ENCODE measurements around the gene ASTN2.

Gene ASTN2

DNA sequence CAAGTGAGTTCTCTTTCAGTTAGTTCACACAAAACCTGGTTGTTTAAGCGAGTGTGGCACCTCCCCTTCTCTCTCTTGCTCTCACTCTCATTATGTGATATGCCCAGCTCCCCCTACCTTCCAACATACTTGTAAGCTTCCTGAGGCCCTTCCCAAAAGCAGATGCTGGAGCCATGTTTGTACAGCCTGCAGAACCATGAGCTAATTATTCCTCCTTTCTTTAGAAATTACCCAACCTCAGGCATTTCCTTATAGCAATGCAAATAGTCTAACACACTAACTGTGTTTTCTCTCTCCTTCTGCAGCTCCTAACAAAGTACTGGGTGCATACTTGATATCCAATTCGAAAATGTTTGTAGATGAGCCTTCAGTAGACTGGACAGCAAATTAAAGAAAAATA is 665.1 kb downstream of the ASTN2 start:
- no peak for DNase-seq (ENCODE audit: low read depth in 2 of 2)

DNA sequence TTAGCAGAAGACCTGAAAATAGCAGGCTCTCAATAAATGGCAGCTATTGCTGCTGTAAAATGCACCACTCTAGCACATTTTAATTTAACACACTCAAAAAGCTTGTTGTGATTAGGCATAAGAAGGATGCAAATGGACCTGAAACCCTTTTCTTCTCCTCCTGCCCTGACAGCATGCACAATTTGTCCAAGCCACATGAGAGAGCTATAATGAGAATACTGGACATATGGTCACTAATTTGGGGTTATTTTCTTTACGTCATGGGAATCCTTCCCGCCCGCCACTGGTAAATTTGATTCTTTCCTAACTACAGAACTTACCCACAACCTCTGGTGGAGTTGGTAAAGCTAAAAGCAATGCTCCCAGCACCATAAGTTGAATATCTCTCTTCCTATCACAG is 665.7 kb downstream of the ASTN2 start:
- no peak for DNase-seq (ENCODE audit: low read depth in 2 of 2)

DNA sequence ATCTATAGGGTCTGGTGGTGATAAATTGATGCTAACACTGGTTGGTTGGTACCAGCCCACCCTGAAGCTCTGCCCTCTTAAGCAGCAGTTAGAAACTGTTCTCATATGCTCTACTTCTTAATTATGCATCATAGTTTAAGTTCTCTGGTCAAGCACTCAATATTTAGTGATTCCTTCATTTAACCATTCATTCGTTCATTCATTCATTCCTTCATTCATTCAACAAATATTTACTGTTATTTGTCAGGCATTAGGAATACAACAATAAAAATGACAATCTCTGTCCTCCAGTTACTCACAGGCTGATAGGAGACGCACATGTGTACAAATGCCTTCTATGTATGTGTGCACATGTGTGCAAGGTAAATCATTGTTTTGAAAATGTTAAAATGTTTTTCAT is 673.1 kb downstream of the ASTN2 start:
- DNase-seq (ENCODE audit: low read depth in 2 of 2): no peak

DNA sequence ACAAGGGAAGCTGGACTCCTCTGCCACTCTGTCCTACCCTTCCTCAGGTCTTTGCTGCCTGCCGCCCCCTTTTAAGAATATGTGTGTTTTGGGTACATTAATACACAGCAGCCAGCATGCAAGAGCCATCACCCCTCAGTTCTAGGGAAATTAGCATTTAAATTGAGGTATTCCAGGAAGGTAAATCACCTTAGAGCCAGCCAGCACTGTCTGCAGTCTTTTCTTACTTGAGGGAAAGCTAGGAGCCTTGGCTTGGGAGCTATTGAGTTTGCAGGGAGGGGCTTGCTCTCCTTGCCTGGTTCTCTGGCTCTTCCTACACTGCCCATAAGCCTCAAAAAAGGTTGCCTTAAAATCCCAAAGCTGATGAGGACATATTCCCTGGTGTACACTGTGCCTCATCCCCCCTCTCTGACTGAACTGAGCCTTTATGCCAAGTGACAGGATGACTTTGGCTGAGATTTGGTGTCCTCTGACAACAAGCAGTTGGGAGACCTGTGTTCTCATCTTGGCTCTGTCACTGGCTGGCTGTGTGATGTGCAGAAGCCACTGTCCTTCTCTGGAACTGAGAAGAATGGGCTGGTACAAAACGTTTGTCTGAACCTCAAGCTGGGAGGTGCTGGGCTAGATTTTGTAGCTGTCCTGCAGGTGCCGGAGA is 673.6 kb downstream of the ASTN2 start:
- no peak for DNase-seq (ENCODE audit: low read depth in 2 of 2)

DNA sequence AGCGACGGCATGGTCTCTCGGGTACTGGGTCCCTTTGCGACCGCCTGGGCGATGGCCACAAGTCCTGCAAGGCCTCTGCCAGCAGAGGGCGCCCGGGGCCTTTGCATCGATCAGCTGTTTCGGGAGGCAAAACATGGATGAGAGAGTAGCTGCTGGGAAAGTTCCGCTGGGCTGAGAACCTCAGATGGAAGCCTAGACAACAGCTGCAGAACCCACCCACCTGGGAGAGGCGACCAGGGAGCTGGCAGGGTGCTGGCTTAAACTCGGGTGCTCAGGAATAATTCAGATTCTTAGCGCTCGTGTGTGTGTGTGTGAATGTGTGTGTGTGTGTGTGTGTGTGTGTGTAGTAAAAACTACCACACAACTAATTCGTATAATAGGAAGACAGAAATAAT is 677.7 kb downstream of the ASTN2 start:
- peak; percentile 36 to 44 for DNase-seq (ENCODE audit: low read depth in 2 of 2)

DNA sequence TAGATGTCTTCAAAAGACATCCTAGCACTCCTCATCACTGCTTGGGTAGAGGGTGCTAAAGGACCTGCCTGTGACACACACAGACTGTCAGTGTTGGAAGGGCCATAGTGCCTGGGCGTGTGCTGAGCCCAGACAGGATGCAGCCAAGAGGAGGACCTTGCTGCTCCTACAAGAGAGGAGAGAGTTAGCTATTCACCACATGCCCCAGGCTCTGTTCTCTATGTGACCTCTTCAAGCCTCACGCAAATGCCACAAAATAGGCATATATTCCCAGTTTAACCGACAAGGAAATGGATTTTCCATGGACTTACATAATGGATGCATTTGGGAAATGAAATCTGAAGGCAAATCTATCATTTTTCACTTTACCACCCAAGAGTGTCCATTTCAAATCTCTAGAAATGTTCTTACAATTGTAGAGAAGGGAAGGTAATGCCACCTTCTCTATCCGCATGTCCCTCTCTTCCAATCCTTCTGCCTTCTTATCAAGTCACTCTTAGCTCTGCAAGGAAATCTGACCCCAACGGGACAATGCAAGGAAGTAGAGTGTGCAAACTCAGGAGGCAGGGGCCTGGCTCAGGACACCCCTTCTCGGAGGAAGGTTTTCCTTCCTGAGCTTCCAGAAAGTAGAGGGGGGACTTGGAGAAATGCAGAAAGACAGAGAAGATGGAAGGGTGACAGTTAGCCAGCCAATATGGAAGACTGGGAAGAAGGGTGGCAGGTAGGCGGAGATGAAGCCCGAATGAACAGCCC is 678.3 kb downstream of the ASTN2 start:
- DNase-seq (ENCODE audit: low read depth in 2 of 2): no peak

DNA sequence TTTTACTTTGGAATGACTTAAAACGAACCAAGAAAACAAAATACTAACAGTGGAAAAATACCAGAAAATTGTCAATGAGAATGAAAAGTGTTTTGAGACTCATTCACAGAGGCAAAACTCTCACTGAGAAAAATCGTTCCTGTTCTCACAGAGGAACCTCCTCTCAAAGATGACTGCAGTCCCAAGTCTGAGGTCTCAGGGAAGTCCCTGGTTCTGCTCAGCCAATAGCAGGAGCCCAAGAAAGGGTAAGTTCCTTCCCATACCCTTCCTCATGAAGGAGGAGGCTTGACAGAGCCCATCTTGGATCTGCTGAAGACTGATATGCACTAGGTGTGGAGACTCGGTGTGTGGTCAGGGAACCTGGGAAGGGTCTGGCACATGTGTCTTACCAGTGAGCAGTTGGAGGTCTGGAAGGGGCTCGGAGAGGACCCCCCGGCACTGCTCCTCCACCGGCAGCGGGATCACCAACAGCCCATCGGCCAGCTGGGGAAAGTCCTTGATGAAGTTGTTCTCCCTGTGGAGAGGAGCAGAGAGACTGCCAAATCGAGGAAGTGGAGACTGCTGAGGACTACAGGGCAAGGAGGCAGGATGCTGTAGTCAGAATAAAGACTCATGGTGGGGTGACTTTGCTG is 681.7 kb downstream of the ASTN2 start:
- no peak for DNase-seq (ENCODE audit: low read depth in 2 of 2)

DNA sequence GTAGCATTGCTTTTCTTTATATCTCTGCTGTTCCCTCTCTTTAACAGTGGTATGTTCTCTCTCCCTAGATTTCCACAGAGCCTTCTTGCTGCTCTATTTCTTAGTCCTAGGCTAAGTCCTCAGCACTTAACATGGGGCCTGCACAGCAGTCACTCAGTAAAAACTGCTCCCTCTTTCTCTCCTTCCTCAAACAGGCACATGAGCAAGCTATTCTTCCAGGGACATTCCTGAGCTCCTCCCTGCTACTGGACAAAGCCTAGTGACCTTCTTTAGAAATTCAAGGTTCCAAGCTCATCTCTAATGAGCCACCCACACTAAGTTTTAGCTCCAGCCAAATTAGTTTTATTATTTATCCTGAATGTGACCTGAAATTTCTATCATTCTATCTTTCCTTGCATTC is 688.3 kb downstream of the ASTN2 start:
- no peak for DNase-seq (ENCODE audit: low read depth in 2 of 2)

DNA sequence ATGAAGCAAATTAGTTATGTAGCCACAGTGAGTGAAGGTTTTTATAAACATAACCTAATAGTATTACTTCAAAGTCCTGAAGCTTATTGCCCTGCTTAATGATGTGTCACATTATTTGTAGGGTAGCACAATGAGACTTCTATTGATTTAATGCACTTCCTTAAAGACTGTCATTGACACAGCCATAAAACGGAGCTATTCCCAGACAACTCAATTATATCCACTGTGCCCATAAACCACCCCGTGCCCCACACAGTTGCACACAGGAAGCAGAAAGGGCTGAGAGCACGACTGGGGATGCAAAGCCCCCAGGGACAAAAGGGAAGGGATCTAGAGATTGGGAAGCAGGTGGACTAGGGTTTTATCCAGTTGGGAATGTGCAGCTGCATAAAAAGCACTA is 690.7 kb downstream of the ASTN2 start:
- no peak for DNase-seq (ENCODE audit: low read depth in 2 of 2)

DNA sequence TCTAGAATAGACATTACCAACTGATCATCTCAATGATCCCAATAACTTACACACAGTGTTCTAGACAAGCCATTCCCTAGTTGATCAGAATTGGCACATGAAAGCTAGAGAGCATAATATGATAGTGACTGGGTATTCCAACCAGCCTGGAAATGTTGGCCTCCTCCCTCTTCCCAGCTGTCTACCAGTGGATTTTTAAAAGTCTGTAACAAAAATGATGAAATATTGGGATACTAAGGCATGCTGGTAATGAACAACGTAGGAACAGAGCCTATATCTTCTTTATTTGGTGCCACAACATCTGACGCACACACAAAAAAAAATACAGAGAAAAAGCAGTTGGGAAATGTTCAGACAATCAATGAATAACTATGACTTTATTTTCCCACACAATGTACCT is 692.9 kb downstream of the ASTN2 start:
- DNase-seq (ENCODE audit: low read depth in 2 of 2): no peak

DNA sequence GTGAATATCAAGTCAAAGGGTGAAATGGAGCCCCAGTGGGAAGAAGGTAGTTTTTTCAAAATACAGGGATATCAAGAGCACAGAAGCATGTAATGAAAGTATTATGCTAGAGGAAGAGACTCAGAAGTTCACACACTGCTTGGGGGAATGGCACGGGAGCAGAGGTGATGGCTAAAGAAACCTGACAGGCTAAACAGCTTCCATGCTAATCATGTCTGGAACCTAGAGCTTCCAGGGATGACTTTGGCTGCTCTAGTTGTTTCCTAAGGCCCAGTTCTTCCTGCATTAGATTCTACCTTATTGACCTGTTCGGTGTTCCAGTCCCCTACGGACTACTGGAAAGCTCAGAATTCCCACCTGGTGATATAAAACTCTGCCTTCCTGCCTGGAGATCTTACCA is 693.4 kb downstream of the ASTN2 start:
- DNase-seq (ENCODE audit: low read depth in 2 of 2): no peak

DNA sequence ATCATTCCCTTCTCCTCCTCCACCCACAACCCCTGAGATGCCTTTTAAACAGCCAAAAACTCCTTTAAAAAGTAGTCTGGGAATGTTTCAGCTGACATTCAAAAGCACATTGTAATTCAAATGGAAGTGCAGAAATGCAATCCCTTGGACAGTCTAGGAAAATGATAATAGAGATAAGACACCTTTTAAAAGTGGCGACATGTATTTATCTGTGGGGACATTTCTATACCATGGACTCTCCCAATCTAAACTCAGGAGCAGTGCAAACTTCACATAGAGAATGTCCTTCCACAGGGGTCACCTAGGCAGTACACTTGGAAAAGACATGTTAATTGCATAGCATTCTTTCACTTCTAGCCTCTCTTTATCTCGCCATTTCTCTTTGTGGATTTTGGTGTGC is 694.7 kb downstream of the ASTN2 start:
- no peak for DNase-seq (ENCODE audit: low read depth in 2 of 2)

DNA sequence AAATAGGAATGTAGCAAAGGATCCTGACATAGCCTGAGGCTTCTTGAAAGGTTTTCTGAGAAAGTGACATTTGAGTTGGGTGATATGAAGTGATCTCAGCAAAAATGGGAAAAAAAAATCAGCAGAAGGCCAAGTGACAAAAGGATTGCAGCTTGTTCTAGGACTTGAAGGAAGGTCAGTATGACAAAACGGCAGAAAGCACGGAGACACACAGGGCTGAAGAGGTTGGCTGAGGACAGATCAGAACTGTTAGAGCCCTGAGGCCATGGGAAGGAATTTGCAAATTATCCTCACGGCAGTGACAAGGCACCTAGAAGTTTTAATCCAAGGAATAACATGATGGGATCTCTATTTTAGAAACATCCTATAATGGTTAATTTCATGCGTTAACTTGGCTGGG is 696.7 kb downstream of the ASTN2 start:
- no peak for DNase-seq (ENCODE audit: low read depth in 2 of 2)

DNA sequence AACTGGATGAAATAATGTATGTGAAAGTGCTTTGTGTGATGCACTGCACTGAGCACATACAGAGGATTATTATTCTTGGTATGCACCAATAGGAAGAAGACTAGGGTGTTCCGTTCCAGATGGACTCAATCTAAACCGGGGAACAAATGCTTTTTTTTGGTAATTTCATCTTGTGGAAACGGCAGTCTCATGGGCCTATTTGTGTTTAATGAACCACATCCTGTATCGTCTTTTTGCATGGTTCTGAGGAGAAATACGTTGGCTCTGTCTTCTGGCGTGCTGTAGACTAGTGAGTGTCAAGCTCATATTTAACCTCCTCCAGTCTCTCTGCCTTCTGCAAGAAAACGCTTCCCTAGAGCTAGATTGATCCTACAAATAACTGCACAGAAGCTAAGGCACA is 697.7 kb downstream of the ASTN2 start:
- no peak for DNase-seq (ENCODE audit: low read depth in 2 of 2)

DNA sequence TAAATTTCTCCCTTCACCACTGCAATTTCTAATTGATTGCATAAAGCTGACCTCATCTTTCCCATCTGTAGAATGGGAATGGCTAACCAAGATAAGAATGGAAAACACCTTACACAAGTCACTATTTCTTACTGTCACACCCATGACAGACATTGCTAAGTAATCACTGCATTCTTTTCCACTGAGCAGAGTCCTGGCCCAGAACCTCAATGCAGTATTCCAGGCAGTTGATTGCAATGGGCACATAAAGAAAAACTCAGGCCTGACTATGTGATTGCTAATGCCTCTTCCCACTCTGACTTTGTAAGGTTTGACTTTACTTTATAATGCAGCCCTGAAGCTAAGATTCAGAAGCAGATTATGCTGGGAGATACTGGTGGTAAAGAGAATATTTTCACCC is 698.4 kb downstream of the ASTN2 start:
- DNase-seq (ENCODE audit: low read depth in 2 of 2): no peak

DNA sequence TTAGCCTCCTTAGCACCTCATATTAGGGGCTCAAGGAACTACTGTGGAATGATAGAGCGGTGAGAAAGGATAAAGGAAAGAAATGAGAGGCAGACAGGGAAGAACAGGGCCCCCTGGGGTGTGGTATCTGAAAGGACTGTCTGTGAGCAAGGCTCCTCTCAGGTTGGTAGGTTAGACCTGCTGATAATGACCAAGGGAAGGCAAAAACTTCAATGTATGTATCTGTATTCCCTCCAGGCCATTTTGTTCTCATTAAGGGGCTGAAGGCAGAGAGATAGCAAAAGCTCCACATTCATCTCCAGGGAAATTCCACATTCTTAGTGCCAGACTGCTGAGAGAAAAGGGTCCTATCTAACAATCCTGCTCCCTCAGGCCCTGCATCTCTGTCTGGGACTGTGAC is 699.1 kb downstream of the ASTN2 start:
- no peak for DNase-seq (ENCODE audit: low read depth in 2 of 2)

DNA sequence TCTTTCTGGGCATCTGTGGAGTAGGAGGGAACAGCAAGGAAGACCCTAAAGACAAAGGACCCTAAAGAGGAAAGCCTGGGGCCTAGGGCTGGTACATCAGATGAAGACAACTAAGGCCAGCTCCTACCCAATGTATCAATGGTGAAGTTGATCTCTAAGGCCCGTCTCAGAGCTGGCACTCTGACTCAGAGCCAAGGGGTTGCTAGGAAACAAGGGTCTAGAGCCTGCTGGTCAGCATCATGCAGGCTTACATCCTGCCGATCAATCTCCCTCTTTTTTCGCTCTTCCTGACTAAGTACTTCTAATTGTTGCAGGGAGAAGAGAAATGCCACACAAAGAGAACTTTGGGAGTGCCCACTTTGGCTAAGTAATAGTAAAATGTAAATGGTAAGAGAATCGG is 701.6 kb downstream of the ASTN2 start:
- DNase-seq (ENCODE audit: low read depth in 2 of 2): no peak

DNA sequence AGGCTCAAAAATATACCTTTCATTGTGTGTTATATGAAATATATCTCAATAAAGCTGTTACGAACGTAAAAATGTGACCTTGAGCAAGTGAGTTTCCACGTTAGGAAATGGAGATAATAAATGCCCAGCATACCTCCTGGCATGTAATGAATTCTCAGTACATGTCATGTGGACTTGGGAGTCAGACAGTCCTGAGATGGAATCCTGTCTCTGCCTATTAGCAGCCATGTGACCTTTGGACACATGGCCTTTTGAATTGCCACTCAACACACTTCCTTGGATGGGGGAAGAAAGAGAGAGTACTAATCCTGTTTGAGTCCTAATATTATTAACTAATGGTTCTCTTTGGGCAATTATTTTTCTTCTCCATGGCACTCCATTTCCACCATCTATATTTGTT is 702.1 kb downstream of the ASTN2 start:
- no peak for DNase-seq (ENCODE audit: low read depth in 2 of 2)

DNA sequence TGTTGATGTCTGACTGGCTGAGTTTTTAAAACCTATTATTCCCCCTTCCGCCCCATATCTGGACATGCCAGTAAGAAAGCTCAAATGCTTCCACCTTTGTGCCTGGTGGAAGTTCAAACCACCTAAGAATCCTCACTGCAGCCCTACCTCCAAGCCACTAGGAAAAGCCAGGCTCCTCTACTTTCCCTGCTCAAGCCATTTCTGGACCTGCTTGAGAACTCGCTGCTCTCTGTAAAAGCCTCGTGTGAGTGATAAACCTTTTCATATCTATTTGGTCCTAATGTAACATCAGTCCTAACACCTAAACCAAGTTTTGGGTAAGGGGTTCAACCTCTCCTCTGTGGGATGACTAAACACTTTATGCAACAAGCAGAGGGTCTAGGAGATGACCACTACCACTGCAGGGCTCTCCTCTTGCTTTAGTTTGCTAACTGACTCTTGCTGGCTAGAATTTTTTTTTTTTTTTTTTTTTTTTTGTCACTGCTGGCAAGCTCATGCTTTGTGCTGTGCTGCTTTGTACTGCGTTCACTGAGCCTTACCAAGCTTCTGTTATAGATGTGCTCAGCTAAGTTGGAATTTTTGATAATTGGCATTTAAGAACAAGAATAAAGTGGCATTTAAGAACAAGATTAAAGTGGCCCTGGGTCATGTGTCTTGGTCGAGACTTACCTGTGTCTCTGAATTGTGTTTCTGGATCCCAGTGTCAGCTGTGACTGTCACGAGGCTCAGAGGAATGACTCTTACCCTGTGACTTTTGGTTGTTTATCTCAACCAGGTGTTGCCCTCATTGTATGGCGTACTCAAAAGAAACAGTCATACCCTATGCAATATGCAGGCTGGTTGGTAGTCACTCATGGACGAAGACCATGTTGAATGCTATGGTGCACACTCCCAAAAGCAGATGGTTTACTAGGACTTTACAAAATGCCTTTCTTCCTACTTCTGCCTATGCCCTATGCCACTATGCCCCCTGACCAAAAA is 708.3 kb downstream of the ASTN2 start:
- no peak for DNase-seq (ENCODE audit: low read depth in 2 of 2)

DNA sequence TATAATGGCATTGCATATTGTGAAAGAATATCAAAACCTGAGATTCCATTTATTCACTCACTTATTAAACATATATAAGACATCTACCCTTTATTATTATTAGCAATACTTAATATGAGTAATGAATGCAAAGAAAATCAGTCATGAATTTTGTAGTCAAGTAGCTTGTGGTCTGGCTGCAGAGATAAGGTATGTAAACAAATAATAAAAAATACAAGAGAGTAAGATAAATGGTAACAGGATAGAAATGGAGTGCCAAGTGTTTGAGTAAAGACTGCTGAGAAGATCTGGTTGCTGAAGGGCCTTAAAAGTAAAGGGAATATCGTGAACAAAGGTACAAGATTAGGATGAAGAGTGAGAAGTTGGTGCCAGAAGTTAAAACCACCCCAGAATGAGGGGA is 709.3 kb downstream of the ASTN2 start:
- DNase-seq (ENCODE audit: low read depth in 2 of 2): no peak

DNA sequence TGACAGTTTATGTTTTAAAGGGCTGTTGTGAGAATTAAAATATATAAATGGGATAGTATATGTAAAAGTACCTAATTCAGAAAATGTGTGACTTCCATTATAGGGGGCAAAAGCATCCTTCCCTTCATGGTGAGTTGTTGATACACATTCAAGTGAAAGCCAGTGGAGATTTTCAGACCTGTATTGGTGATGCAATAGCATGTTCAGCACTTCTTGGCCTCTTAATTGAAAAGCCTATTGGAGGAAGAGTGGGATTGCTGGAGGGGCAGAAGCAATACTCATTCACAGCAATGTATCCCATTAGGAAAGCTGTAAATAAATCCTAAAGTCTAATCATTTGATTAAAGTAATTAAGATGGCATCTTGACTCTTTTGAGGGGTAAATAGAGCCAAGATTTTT is 710.4 kb downstream of the ASTN2 start:
- no peak for DNase-seq (ENCODE audit: low read depth in 2 of 2)

DNA sequence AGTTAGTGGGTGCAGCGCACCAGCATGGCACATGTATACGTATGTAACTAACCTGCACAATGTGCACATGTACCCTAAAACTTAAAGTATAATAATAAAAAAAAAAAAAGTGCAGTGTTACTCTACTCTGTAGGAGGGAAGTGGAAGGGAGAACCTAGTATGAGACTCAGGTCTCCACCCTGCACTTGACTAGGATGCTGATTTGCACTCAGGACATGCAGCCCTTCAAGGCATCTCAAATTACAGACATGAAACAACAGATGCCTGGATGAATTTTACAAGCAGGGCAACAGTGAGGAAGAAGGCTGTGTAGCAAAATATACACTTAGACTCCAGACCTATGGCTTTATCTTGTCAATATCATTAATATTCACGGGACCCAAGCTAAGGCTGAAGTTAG is 711.2 kb downstream of the ASTN2 start:
- DNase-seq (ENCODE audit: low read depth in 2 of 2): no peak
